ENCODE measurements around the gene FAM171A1. TPM values are rescaled to one million over a fixed set of nuclear protein-coding genes. Genes with fewer than 3 reads are reported as not detected.

FAM171A1 gene
- total and polyA plus RNA-seq, 2 of the 13 experiments (the other 11 are each of a cell fraction or from before 2014, with no cell fraction given): 21.5 to 34.7 TPM

GRCh38 chr10:15258255-15258654, 112.8 kb downstream of the FAM171A1 start:
- H2AFZ ChIP-seq (ENCODE audit: low read length): no peak overlapping the region

More at GRCh38 chr10:15258255-15258654, 112.8 kb downstream of the FAM171A1 start:
- Histone ChIP-seq H3K27me3 (ENCODE audit: control insufficient read depth in 1 of 2, insufficient read depth in 2 of 2, low read length in 2 of 2) (no peaks in the 10 kb centered on the region), H3K9ac (ENCODE audit: insufficient read depth, low read depth, low read length) (no peak overlapping the region), H3K36me3 (replicated peaks in 1 of 2; ENCODE audit: control insufficient read depth in 1 of 2, insufficient read depth in 2 of 2, low read length in 2 of 2) (peaks cover 5 to 30% of the 10 kb centered on the region in 2 experiments; a peak in 4 of 5 replicates), H3K4me2 (ENCODE audit: low read depth, low read length) (no peak overlapping the region), H3K4me1 (ENCODE audit: insufficient read depth, low read length) (no peaks in the 10 kb centered on the region), H3K4me3 (replicated peaks in 1 of 3; ENCODE audit: insufficient read depth in 1 of 3, low read depth in 2 of 3, low read length in 3 of 3) (no peak overlapping the region), H3K79me2 (ENCODE audit: insufficient read depth, low read length) (no peaks in the 10 kb centered on the region), H3K9me3 (ENCODE audit: low read length) (no peaks in the 10 kb centered on the region), H3K27ac (ENCODE audit: extremely low read length, insufficient read depth, low read length) (no peak overlapping the region), H4K20me1 (ENCODE audit: insufficient read depth, low read length) (no peaks in the 10 kb centered on the region)
- intact Hi-C loops (cut with micrococcal nuclease; ENCODE audit: unreplicated experiment) (no loop called here), in situ Hi-C loops (cut with HindIII; ENCODE audit: extremely low pct_ligation_motif_present, low pct_unique_long_range_greater_than_20kb) (no loop called here)
- FAIRE-seq (no peak), ATAC-seq (no peak), DNase-seq (ENCODE audit: low spot score) (no peak)
- no TSS peak for BruUV-seq (replicated peaks)
- TF ChIP-seq ZZZ3 (CRISPR knock-in tag; IDR thresholded peaks at IDR 0.05; ENCODE audit: borderline replicate concordance): no peak
- TF ChIP-seq TOPORS (CRISPR knock-in tag; IDR thresholded peaks at IDR 0.05): no peak
- TF ChIP-seq, protein P1, sequence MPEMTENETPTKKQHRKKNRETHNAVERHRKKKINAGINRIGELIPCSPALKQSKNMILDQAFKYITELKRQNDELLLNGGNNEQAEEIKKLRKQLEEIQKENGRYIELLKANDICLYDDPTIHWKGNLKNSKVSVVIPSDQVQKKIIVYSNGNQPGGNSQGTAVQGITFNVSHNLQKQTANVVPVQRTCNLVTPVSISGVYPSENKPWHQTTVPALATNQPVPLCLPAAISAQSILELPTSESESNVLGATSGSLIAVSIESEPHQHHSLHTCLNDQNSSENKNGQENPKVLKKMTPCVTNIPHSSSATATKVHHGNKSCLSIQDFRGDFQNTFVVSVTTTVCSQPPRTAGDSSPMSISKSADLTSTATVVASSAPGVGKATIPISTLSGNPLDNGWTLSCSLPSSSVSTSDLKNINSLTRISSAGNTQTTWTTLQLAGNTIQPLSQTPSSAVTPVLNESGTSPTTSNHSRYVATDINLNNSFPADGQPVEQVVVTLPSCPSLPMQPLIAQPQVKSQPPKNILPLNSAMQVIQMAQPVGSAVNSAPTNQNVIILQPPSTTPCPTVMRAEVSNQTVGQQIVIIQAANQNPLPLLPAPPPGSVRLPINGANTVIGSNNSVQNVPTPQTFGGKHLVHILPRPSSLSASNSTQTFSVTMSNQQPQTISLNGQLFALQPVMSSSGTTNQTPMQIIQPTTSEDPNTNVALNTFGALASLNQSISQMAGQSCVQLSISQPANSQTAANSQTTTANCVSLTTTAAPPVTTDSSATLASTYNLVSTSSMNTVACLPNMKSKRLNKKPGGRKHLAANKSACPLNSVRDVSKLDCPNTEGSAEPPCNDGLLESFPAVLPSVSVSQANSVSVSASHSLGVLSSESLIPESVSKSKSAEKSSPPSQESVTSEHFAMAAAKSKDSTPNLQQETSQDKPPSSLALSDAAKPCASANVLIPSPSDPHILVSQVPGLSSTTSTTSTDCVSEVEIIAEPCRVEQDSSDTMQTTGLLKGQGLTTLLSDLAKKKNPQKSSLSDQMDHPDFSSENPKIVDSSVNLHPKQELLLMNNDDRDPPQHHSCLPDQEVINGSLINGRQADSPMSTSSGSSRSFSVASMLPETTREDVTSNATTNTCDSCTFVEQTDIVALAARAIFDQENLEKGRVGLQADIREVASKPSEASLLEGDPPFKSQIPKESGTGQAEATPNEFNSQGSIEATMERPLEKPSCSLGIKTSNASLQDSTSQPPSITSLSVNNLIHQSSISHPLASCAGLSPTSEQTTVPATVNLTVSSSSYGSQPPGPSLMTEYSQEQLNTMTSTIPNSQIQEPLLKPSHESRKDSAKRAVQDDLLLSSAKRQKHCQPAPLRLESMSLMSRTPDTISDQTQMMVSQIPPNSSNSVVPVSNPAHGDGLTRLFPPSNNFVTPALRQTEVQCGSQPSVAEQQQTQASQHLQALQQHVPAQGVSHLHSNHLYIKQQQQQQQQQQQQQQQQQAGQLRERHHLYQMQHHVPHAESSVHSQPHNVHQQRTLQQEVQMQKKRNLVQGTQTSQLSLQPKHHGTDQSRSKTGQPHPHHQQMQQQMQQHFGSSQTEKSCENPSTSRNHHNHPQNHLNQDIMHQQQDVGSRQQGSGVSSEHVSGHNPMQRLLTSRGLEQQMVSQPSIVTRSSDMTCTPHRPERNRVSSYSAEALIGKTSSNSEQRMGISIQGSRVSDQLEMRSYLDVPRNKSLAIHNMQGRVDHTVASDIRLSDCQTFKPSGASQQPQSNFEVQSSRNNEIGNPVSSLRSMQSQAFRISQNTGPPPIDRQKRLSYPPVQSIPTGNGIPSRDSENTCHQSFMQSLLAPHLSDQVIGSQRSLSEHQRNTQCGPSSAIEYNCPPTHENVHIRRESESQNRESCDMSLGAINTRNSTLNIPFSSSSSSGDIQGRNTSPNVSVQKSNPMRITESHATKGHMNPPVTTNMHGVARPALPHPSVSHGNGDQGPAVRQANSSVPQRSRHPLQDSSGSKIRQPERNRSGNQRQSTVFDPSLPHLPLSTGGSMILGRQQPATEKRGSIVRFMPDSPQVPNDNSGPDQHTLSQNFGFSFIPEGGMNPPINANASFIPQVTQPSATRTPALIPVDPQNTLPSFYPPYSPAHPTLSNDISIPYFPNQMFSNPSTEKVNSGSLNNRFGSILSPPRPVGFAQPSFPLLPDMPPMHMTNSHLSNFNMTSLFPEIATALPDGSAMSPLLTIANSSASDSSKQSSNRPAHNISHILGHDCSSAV (CRISPR knock-in tag; IDR thresholded peaks at IDR 0.05; ENCODE audit: borderline replicate concordance): no peak
- TF ChIP-seq, protein P2, sequence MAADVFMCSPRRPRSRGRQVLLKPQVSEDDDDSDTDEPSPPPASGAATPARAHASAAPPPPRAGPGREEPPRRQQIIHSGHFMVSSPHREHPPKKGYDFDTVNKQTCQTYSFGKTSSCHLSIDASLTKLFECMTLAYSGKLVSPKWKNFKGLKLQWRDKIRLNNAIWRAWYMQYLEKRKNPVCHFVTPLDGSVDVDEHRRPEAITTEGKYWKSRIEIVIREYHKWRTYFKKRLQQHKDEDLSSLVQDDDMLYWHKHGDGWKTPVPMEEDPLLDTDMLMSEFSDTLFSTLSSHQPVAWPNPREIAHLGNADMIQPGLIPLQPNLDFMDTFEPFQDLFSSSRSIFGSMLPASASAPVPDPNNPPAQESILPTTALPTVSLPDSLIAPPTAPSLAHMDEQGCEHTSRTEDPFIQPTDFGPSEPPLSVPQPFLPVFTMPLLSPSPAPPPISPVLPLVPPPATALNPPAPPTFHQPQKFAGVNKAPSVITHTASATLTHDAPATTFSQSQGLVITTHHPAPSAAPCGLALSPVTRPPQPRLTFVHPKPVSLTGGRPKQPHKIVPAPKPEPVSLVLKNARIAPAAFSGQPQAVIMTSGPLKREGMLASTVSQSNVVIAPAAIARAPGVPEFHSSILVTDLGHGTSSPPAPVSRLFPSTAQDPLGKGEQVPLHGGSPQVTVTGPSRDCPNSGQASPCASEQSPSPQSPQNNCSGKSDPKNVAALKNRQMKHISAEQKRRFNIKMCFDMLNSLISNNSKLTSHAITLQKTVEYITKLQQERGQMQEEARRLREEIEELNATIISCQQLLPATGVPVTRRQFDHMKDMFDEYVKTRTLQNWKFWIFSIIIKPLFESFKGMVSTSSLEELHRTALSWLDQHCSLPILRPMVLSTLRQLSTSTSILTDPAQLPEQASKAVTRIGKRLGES (CRISPR knock-in tag; IDR thresholded peaks at IDR 0.05; ENCODE audit: borderline replicate concordance): no peak
- no peak for TF ChIP-seq DBP (CRISPR knock-in tag; IDR thresholded peaks at IDR 0.05; ENCODE audit: not compliant biosample characterization)
- TF ChIP-seq MAFK (conservative IDR thresholded peaks at IDR 0.05 in 1 of 2, IDR thresholded peaks at IDR 0.05 in 1 of 2; ENCODE audit: low read length in 2 of 2): peak in 1 of 2 experiments; percentile 42; a peak in 1 of 4 replicates
- TF ChIP-seq ZNF367 (CRISPR knock-in tag; IDR thresholded peaks at IDR 0.05; ENCODE audit: borderline replicate concordance): no peak
- POLR2A ChIA-PET: no interaction called here
- CTCF ChIA-PET (ENCODE audit: low intra/inter-chr PET ratio, low total read pairs): no interaction called here
- 95% methylated on average over 6 of the region's 6 CpGs for WGBS (ENCODE audit: low lambda C conversion rate)
